IPS DF 19.7 (cell line): ENCODE data around the gene USP9X.
"Not testable (repeated sequence)": the region's sequence is repeated elsewhere in the genome, so short reads cannot be mapped to it uniquely, and the experiment has no call there.

Source experiments
- DNase-seq: peaks from one replicate; pipeline ENCODE4 v3.0.0-alpha.2; 2013; ENCODE audit warnings: low read depth, low spot score

Gene USP9X

DNA sequence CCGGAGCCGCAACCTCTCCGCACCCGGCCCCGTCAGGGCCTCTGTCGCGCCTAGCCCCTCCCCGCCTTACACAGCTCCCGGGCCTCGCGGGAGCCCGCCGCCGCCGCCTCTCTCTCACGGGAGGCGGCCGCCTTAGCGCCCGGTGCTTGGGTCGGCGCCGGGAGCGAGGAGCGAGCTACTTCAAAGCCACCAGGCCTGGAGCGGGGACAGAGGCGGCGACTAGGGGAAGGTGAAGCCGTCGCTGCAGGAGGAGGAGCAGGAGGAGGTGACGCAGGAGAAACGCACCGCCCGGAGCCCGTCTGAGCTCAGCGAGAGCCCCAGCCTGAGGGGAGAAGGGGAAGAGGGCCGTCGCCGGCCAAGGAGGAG lies 250 bp downstream of the USP9X start:
- no peak for DNase-seq

- no peak for DNase-seq
These were observed 807 bp downstream of the USP9X start for GRCh38 chrX:41085878-41086626.

DNA sequence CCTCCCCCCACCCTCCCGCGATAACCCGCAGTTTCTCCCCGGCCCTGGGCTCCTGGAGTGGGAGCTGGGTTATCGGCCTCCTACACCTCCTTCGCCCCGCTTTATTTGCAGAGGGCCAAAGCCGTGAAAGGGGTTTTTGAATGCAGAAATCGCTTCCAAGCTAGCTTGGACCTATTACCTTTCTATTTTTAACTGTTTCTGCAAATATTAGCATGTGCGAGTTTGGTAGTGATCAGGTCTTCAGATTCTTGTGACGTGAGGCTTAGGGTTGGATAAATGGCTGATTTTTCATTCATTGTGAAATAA lies 1.3 kb downstream of the USP9X start:
- no peak for DNase-seq

- no peak for DNase-seq
These were observed 2.0 kb downstream of the USP9X start for GRCh38 chrX:41087201-41087600.

DNA sequence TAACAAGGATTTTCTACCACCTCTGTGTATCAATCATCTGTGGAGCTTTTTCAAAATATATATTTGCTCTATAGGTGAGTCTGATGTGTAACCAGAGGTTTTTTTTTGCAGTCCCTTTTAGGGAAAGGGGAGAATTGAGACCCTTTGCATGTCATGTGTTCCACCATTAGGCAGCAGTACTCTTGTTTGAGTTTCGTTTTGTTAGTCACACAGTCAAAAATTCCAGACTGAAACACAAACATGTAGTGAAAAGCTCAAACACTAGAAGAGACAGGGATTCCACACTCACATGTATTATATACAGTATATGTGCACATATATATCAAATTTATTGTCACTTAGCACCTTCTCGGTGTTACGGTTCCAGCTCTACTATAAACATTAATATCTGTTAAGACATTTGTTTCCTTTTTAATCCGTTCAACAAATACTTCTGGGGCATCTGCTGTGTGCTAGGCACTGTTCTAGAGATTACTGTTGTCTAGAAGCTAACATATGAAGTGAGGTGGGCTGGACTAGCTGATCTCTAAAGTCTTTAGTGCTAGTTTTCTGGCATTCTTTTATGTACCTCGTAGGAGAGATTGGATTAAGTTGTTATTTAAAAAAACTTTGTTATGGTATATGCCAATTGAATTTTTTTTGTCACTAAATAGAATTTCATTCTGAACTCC lies 5.5 kb downstream of the USP9X start:
- no peak for DNase-seq

DNA sequence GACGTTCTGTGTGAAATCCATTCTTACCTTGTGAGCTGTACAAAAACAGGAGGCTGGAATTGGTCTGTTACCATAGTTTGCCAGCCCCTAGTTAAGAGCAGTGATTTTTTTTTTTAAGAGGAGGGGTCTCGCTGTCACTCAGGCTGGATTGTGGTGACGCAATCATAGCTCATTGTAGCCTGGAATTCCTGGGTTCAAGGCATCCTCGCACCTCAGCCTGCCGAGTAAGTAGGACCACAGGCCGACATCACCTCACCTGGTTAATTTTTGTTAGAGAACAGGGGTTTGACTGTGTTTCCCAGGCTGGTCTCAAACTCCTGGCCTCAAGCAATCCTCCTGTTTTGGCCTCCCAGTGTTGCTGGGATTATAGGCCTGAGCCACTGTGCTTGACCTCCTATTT lies 7.5 kb downstream of the USP9X start:
- DNase-seq = no peak

DNA sequence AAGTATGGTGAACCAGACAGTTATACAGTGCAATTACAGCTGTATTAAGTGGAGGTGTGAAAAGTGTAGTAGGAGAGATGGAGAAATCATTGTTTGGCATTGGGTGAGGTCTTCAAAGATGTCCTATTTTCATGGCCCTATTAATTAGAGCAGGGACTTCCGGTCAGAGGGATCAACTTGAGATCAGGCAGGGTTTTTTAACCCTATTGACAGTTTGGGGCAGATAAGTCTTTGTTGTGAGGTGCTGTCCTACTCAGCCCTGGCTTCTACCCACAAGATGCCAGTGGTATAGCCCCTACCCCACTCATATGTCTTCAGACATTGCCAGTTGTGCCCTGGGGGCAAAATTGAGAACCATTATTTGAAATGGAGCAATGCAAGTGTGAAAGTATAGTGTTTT lies 9.9 kb downstream of the USP9X start:
- no peak for DNase-seq

DNA sequence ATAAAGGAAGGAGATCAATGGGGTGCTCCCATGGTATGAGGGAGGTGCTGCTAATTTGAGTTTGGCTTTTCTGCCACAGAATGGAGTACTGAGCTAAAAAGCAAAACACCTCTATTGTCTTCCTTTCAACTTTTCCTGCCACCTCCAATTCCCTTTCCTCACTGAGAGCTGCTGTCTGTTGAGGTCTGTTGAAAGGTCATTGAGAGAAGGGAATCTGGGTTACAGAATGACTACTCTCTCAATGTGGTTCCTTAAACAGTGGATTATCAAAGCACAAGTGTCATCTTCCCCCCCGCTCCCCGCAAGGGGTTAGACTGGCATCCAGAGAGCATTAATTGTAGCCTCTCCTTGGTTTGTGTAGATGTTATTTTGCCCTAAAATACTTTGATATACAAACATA lies 10.7 kb downstream of the USP9X start:
- DNase-seq = no peak

GRCh38 chrX:41096339-41096955 lies 11.2 kb downstream of the USP9X start:
- no peak for DNase-seq

GRCh38 chrX:41097326-41097725 lies 12.1 kb downstream of the USP9X start:
- no peak for DNase-seq

DNA sequence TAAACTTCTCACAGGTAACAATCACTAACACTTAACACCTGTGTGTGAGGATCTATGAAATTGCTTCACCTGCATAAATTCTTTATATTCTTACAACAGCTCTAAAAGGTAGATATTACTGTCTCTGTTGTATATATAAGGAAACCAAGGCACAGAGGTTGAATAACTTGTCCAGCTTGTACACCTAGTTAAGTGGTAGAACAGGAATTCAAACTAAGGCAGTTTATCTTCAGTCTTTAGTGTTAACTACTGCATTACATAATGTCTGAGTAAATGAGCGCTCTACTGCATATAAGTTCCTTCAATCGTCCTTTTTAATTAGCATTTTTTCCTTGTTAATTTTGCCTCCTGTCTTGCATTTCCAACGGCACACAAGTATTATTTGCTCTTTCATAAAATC lies 15.0 kb downstream of the USP9X start:
- DNase-seq = no peak

GRCh38 chrX:41100819-41101218 lies 15.6 kb downstream of the USP9X start:
- DNase-seq = no peak

DNA sequence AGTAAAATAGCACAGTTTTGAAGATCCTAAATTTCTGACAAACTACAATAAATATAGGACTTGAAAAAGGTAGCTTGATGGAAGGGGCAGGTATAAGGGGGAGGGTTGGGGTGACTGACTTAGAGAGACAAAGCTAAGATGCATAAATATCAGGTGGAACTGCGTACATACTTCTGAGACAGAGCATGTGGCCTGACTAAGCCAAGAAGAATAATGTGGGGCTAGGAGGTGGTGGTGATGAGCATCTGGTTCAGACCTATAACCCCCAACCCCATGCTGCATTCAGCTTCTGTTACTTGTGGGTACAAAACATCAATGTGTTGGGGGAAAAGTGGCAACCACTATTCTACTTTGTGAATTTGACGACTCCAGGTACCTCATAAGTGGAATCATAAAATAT lies 19.8 kb downstream of the USP9X start:
- no peak for DNase-seq

- DNase-seq = not testable (repeated sequence)
These were observed 21.0 kb downstream of the USP9X start for GRCh38 chrX:41106257-41106656.

DNA sequence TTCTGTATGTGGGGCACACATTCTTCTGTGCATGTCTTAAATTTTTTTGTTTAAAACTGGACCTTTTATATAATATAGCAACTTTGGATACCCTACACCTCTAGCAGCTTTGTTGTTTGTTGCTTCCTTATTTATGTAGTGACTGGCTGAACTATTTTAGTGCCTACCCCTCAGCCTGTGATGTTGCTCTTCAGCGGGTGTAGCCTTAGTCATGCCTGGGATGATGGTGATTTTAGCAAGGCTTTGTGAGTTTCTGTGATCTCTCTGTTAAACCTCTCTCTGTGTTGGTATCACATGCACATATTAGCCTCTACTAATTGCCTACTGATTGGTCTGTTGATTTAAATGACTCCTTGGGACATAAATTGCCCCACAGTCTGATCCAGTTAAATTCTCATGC lies 22.8 kb downstream of the USP9X start:
- DNase-seq = no peak

GRCh38 chrX:41108463-41109205 lies 23.4 kb downstream of the USP9X start:
- DNase-seq = no peak

DNA sequence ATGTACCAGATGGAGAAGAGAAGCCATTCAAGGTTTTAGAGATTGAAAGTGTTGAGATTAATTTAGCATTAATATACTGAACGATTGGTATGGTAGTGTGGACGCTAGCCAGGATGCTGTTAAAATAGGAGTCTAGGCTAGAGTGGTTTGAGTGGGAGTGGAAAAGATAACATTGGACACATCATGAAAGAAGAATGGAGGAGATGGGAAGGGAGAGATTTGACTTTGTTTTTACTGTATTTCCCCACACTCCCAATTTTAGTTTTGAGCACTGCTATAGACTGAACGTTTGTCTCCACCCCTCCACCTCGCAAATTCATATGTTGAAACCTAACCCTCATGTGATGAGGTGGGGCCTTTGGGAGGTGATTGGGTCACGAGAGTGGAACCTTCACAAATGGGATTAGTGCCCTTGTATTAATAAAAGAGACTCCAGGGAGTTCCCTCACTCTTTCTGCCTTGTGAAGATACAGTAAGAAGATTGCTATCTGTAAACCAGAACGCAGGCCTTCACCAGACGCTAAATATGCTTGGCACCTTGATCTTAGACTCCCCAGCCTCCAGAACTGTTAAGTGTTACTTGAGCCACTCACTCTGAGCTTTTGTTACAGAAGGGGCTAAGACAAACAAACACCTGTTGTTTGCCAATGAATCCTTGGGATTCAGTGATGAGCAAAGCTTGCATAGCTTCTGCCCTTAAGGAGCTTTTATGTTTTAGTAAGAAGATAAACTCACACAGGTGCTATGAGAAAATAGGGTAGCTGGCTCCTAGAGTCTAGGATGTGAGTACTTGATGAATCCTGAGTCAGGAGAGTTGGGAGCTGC lies 25.8 kb downstream of the USP9X start:
- DNase-seq = peak; percentile 15

GRCh38 chrX:41115104-41115425 lies 29.8 kb downstream of the USP9X start:
- DNase-seq = not testable (repeated sequence)

DNA sequence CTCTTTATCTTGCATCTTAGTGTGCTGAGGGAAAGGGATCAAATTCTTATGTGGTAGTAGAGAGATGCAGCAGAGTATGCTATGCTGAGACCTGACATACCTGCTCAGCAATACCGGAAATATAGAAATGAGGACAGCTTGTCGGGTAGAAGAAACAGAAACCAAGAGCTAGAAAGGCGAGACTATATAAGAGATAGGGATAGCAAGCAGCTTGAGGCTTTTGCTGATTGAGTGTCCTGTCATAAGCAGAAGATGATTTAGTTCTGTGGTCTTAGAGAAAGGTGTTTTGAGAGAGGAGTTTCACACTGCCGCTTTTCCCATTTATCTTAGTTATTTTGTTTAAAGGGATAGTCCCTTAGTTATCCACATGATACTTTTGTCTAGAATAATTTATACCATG lies 31.7 kb downstream of the USP9X start:
- no peak for DNase-seq

DNA sequence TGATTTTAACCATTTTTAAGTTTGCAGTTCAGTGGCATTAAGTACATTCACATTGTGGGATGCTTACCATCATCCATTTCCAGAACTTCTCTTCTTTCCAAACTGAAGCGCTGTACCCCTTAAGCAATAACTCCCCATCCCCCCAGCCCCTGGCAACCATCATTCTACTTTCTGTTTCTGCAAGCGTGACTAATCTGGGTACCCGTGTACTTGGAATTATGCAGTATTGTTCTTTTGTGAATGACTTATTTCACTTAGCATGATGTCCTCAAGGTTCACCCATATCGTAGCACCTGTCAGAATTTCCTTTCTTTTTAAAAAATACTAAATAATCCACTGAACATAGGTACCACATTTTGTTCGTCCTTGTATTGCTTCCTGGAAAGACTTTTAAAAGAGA lies 32.9 kb downstream of the USP9X start:
- no peak for DNase-seq

DNA sequence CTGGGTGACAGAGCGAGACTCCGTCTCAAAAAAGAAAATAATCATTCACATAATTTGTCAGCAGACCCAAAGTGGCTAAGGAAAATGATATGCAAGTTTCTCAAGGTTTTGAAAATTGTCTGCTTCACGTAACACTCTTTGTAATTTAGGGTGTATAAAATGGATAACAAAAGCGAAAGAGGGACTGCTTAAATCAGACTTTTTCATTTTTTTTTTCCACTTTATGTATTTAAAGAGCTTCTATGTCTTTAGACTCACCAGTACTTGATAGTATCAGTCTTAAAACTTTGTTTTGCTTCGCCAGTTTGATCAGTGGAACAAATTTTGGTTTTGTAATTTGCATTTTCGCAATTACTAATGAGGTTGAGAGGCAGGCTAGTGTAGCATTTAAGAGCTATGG lies 34.6 kb downstream of the USP9X start:
- DNase-seq = no peak

- no peak for DNase-seq
These were observed 36.5 kb downstream of the USP9X start for GRCh38 chrX:41121766-41122165.
